Esophagus squamous epithelium (tissue), 5 donors: ENCODE data around the gene POLN. TPM values are rescaled to one million over a fixed set of nuclear protein-coding genes. Genes with fewer than 3 reads are reported as not detected.

Experiments used
- DNase-seq: peaks from one replicate; lab custom pipeline; 2025; lab: John Stamatoyannopoulos, UW
- H3K27ac ChIP-seq, 4 donors: fragments of 200-600 bp; sonication (generic); one replicate each; pipeline ENCODE4 v1.5.1; 2016 to 2019; ENCODE audit warnings: mild to moderate bottlenecking in 1 of 4
- H3K27me3 ChIP-seq, 4 donors: fragments of 200-600 bp; sonication (generic); 1 replicate in 3 of 4; 2 replicates in 1 of 4; pipeline versions ENCODE4 v1.5.1 to v1.6.0; 2017 to 2021; ENCODE audit warnings: antibody characterized with exemption in 1 of 4
- H3K36me3 ChIP-seq, 3 donors: fragments of 200-600 bp; sonication (generic); one replicate each; pipeline ENCODE4 v1.5.1; 2016 to 2019
- H3K4me1 ChIP-seq, 3 donors: fragments of 200-600 bp; sonication (generic); one replicate each; pipeline ENCODE4 v1.5.1; 2017 to 2019
- H3K4me3 ChIP-seq, 4 donors: fragments of 200-600 bp; sonication (generic); 1 replicate in 3 of 4; 2 replicates in 1 of 4; pipeline ENCODE4 v1.5.1; 2016 to 2019; ENCODE audit warnings: mild to moderate bottlenecking in 2 of 4, moderate library complexity in 1 of 4
- H3K9me3 ChIP-seq, 3 donors: fragments of 200-600 bp; sonication (generic); one replicate each; pipeline ENCODE4 v1.5.1; 2016 to 2019
- CTCF ChIP-seq, 6 experiments: fragments of 450-650 bp in 4 of 6; fragments of 200-600 bp in 2 of 6; sonication (generic) in 2 of 6; IDR thresholded peaks; one replicate each; pipeline ENCODE4 v1.5.1; 2016 to 2019; ENCODE audit warnings: antibody characterized with exemption in 6 of 6, mild to moderate bottlenecking in 4 of 6, moderate library complexity in 4 of 6
- POLR2A ChIP-seq, 4 donors: fragments of 450-650 bp; IDR thresholded peaks; one replicate each; pipeline ENCODE4 v1.6.1; 2017; ENCODE audit warnings: antibody characterized with exemption in 4 of 4, mild to moderate bottlenecking in 4 of 4, moderate library complexity in 3 of 4
- WGBS, 2 donors: methylation state at CpG; one replicate each; pipeline ENCODE4 v1.1.5; 2018; 5-methylcytosine and 5-hydroxymethylcytosine counted together
- intact Hi-C: fragments of 100-400 bp; cut with DNase I; formaldehyde crosslinking; loops from one replicate; pipeline ENCODE4 v1.15.0; 2022
- total RNA-seq, 4 donors: library from RNA; depleted of rRNA; stranded (reverse); fragments of >200 nt; gene quantifications; one replicate each; pipeline ENCODE4 v1.1.0, GENCODE V29; 2016
- donor health status: DM: yes; HTN: yes; CAD: no.

The POLN gene
- total RNA-seq, 4 donors from 2014 or later, result 0.19 to 1.5 (median 1.2) TPM

- TF ChIP-seq POLR2A (IDR thresholded peaks at IDR 0.05) (peak in 1 of 4 donors; percentile 9), CTCF (IDR thresholded peaks at IDR 0.05) (no peak)
- peak overlapping the region; percentile 90 to 98 (median 94) for H3K27ac ChIP-seq
- peaks cover 0 to 35% (median 0%) of the 10 kb centered on the region in 3 donors for H3K36me3 ChIP-seq
- WGBS, 2 donors, result 0% methylated on average over 10 of the region's 91 CpGs; no CpG with 5 or more reads in 1 of the 2 donors
- peak overlapping the region; percentile 87 to 98 (median 93) for H3K4me3 ChIP-seq
- H3K27me3 ChIP-seq, result no peaks in the 10 kb centered on the region
- no peaks in the 10 kb centered on the region for H3K9me3 ChIP-seq
- no peak for DNase-seq
- intact Hi-C loops, result no loop called here
- peaks cover 47 to 82% (median 57%) of the 10 kb centered on the region in 3 donors for H3K4me1 ChIP-seq
Observed at GRCh38 chr4:2261110-2261852, 19.4 kb upstream of the POLN start.

GRCh38 chr4:2260344-2261109 is 18.6 kb upstream of the POLN start:
- 13 to 31% methylated on average over 5 to 9 of the region's 23 CpGs for WGBS, 2 donors

GRCh38 chr4:2259541-2260343 is 17.8 kb upstream of the POLN start:
- intact Hi-C loops, result loop anchor here (10.0 kb wide), 1 partner anchor 155 kb away; the partner anchor contains the start of genes CFAP99 and ZFYVE28
- Histone ChIP-seq H3K9me3 (no peaks in the 10 kb centered on the region), H3K27me3 (no peaks in the 10 kb centered on the region), H3K4me3 (peak overlapping the region in 3 of 4 donors; percentile 91 to 98 (median 95)), H3K27ac (peak overlapping the region; percentile 90 to 98 (median 94)), H3K36me3 (peaks cover 0 to 39% (median 0%) of the 10 kb centered on the region in 3 donors), H3K4me1 (peaks cover 57 to 84% (median 61%) of the 10 kb centered on the region in 3 donors)
- TF ChIP-seq POLR2A (IDR thresholded peaks at IDR 0.05) (no peak), CTCF (IDR thresholded peaks at IDR 0.05) (no peak)
- 97% methylated on average over 6 of the region's 15 CpGs; no CpG with 5 or more reads in 1 of the 2 donors for WGBS, 2 donors
- DNase-seq, result no peak

More at GRCh38 chr4:2260344-2261109, 18.6 kb upstream of the POLN start:
- intact Hi-C loops, result no loop called here
- peak overlapping the region; percentile 87 to 98 (median 93) for H3K4me3 ChIP-seq
- peaks cover 0 to 35% (median 0%) of the 10 kb centered on the region in 3 donors for H3K36me3 ChIP-seq
- H3K27ac ChIP-seq, result peak overlapping the region; percentile 90 to 98 (median 94)
- peaks cover 54 to 82% (median 60%) of the 10 kb centered on the region in 3 donors for H3K4me1 ChIP-seq
- no peak for TF ChIP-seq CTCF (IDR thresholded peaks at IDR 0.05)
- no peak for TF ChIP-seq POLR2A (IDR thresholded peaks at IDR 0.05)
- DNase-seq, result no peak
- H3K9me3 ChIP-seq, result no peaks in the 10 kb centered on the region
- no peaks in the 10 kb centered on the region for H3K27me3 ChIP-seq

GRCh38 chr4:2259036-2259540 is 17.2 kb upstream of the POLN start:
- 89 to 100% methylated on average over 3 of the region's 13 CpGs for WGBS, 2 donors
- Histone ChIP-seq H3K4me1 (peaks cover 57 to 86% (median 61%) of the 10 kb centered on the region in 3 donors), H3K36me3 (peaks cover 0 to 46% (median 0%) of the 10 kb centered on the region in 3 donors), H3K4me3 (peak overlapping the region in 2 of 4 donors; percentile 95 to 98), H3K27me3 (no peaks in the 10 kb centered on the region), H3K9me3 (no peaks in the 10 kb centered on the region), H3K27ac (peak overlapping the region; percentile 90 to 98 (median 94))
- no peak for DNase-seq
- TF ChIP-seq POLR2A (IDR thresholded peaks at IDR 0.05), result no peak
- no peak for TF ChIP-seq CTCF (IDR thresholded peaks at IDR 0.05)
- intact Hi-C loops, result loop anchor here (10.0 kb wide), 1 partner anchor 156 kb away; the partner anchor contains the start of genes CFAP99 and ZFYVE28
